Neural crest cell (in vitro differentiated cells): Measurements from ENCODE around the gene WDR35. TPM values are rescaled to one million over a fixed set of nuclear protein-coding genes. Genes with fewer than 3 reads are reported as not detected.

ENCODE experiments used
- DNase-seq: peaks from one replicate; pipeline ENCODE4 v3.0.0; 2021; ENCODE audit warnings: low read depth, mixed read lengths, low spot score
- H3K27ac Mint-ChIP-seq: one replicate; pipeline ENCODE4 v1.8.0; 2021; ENCODE audit warnings: mild to moderate bottlenecking, mixed read lengths; ENCODE audit not compliant: unreplicated experiment
- H3K27me3 Mint-ChIP-seq: 2 replicates; pipeline ENCODE4 v1.8.0; 2021; ENCODE audit warnings: low read depth, mild to moderate bottlenecking, mixed read lengths
- H3K36me3 Mint-ChIP-seq: 2 replicates; pipeline ENCODE4 v1.8.0; 2021; ENCODE audit warnings: low read depth, mild to moderate bottlenecking, mixed read lengths
- H3K4me1 Mint-ChIP-seq: 2 replicates; pipeline ENCODE4 v1.8.0; 2021; ENCODE audit warnings: mixed read lengths
- H3K4me3 Mint-ChIP-seq: one replicate; pipeline ENCODE4 v1.8.0; 2021; ENCODE audit warnings: mild to moderate bottlenecking, mixed read lengths
- H3K9me3 Mint-ChIP-seq: 2 replicates; pipeline ENCODE4 v1.8.0; 2021; ENCODE audit warnings: mixed read lengths
- long read RNA-seq: library from polyadenylated mRNA; unstranded; transcript quantifications from one replicate; pipeline ENCODE4 v2.0.0, GENCODE V29; 2020
- total RNA-seq: library from RNA; stranded (reverse); gene quantifications from 2 replicates; pipeline ENCODE4 v1.2.1, GENCODE V29; 2021
- TF ChIP-seq, protein P1 (sequence below): fragments of 200-600 bp; sonication (generic); conservative IDR thresholded peaks from 2 replicates; pipeline ENCODE4 v1.5.0; 2021; ENCODE audit warnings: antibody characterized with exemption, mild to moderate bottlenecking

Gene WDR35
- 19.0 and 19.4 TPM in 2 replicates for total RNA-seq
- long read RNA-seq, full-length matches to known transcripts = 12 of 52 reads
- long read RNA-seq, partial matches to known transcripts = 25 of 52 reads
- long read RNA-seq, other reads (novel, unspliced or antisense) = 15 of 52 reads

- Mint-ChIP-seq H3K4me3 (peak within 1 kb of the TSS; percentile 93), H3K4me1 (peaks cover 38% of the 10 kb centered on the region), H3K36me3 (peaks cover 12% of the 10 kb centered on the region), H3K9me3 (no peaks in the 10 kb centered on the region), H3K27me3 (peaks cover 17% of the 10 kb centered on the region), H3K27ac (peak within 1 kb of the TSS; percentile 84)
- DNase-seq = peak; percentile 93
- TF ChIP-seq, protein P1, sequence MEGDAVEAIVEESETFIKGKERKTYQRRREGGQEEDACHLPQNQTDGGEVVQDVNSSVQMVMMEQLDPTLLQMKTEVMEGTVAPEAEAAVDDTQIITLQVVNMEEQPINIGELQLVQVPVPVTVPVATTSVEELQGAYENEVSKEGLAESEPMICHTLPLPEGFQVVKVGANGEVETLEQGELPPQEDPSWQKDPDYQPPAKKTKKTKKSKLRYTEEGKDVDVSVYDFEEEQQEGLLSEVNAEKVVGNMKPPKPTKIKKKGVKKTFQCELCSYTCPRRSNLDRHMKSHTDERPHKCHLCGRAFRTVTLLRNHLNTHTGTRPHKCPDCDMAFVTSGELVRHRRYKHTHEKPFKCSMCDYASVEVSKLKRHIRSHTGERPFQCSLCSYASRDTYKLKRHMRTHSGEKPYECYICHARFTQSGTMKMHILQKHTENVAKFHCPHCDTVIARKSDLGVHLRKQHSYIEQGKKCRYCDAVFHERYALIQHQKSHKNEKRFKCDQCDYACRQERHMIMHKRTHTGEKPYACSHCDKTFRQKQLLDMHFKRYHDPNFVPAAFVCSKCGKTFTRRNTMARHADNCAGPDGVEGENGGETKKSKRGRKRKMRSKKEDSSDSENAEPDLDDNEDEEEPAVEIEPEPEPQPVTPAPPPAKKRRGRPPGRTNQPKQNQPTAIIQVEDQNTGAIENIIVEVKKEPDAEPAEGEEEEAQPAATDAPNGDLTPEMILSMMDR = no peak
These were observed at the start of gene WDR35 for GRCh38 chr2:19989667-19990415. WDR35 (minus strand) TSS chr2:19990105; CDS start chr2:19990015, 90 bp downstream.

DNA sequence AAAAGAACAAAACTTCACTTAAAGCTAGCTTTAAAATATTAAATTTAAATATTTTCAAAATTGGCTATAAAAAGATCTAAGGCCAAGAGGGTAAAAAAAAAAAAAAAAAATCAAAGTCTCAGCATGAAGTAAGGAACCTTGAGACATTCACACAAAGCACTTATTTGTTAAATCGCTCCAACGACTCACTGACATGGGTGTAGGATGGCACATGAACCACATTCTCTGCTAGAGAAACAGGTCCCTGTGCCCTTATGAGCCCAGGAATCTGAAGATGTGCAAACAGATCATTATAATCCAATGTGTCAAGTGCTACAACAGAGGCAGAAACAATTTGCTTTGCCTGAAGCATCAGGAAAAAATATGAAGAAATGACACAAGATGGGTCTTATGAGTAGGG is 47.8 kb upstream of the WDR35 start:
- no peak overlapping the region for H3K4me3 Mint-ChIP-seq
- peak overlapping the region; percentile 64 for H3K27ac Mint-ChIP-seq
- H3K9me3 Mint-ChIP-seq = no peaks in the 10 kb centered on the region
- DNase-seq = no peak
- H3K36me3 Mint-ChIP-seq = peaks cover 28% of the 10 kb centered on the region
- peaks cover 23% of the 10 kb centered on the region for H3K4me1 Mint-ChIP-seq
- TF ChIP-seq, protein P1 = no peak
- H3K27me3 Mint-ChIP-seq = no peaks in the 10 kb centered on the region

GRCh38 chr2:20035955-20036666 is 46.2 kb upstream of the WDR35 start:
- no peak overlapping the region for H3K27ac Mint-ChIP-seq
- DNase-seq = no peak
- H3K4me3 Mint-ChIP-seq = no peak overlapping the region
- TF ChIP-seq, protein P1 = no peak
- no peaks in the 10 kb centered on the region for H3K27me3 Mint-ChIP-seq
- peaks cover 15% of the 10 kb centered on the region for H3K4me1 Mint-ChIP-seq
- peaks cover 38% of the 10 kb centered on the region for H3K36me3 Mint-ChIP-seq
- no peaks in the 10 kb centered on the region for H3K9me3 Mint-ChIP-seq

GRCh38 chr2:20034821-20035220 is 44.9 kb upstream of the WDR35 start:
- Mint-ChIP-seq H3K36me3 (peaks cover 46% of the 10 kb centered on the region), H3K27me3 (no peaks in the 10 kb centered on the region), H3K4me1 (peaks cover 15% of the 10 kb centered on the region), H3K9me3 (peaks cover 2% of the 10 kb centered on the region), H3K27ac (no peak overlapping the region), H3K4me3 (no peak overlapping the region)
- TF ChIP-seq, protein P1 = no peak
- no peak for DNase-seq

DNA sequence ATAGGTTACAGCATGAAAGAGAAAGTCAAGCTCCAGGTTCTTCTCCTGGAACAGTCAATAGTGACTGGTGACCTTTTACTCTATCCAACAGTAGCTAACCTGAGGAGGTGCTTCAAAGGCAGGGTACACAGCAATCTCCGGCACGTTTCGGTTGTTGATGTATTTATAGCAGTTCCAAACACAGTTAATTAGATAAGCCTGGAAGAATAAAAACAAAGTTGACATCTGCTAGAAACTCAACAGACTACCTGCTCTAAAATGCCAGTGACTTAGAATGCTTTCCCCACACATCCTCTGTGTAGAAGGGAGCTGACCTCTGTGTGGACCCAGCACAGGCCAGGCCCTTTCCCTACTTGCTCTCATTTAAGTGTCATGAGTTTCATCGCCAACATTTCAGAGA is 44.3 kb upstream of the WDR35 start:
- no peak overlapping the region for H3K27ac Mint-ChIP-seq
- no peak overlapping the region for H3K4me3 Mint-ChIP-seq
- peaks cover 2% of the 10 kb centered on the region for H3K9me3 Mint-ChIP-seq
- H3K36me3 Mint-ChIP-seq = peaks cover 52% of the 10 kb centered on the region
- H3K27me3 Mint-ChIP-seq = no peaks in the 10 kb centered on the region
- DNase-seq = no peak
- TF ChIP-seq, protein P1 = no peak
- peaks cover 15% of the 10 kb centered on the region for H3K4me1 Mint-ChIP-seq
